Measurements from ENCODE around the gene CLPTM1.
"Not testable (repeated sequence)": the region's sequence is repeated elsewhere in the genome, so short reads cannot be mapped to it uniquely, and the experiment has no call there.

The CLPTM1 gene, protein sequence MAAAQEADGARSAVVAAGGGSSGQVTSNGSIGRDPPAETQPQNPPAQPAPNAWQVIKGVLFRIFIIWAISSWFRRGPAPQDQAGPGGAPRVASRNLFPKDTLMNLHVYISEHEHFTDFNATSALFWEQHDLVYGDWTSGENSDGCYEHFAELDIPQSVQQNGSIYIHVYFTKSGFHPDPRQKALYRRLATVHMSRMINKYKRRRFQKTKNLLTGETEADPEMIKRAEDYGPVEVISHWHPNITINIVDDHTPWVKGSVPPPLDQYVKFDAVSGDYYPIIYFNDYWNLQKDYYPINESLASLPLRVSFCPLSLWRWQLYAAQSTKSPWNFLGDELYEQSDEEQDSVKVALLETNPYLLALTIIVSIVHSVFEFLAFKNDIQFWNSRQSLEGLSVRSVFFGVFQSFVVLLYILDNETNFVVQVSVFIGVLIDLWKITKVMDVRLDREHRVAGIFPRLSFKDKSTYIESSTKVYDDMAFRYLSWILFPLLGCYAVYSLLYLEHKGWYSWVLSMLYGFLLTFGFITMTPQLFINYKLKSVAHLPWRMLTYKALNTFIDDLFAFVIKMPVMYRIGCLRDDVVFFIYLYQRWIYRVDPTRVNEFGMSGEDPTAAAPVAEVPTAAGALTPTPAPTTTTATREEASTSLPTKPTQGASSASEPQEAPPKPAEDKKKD

DNA sequence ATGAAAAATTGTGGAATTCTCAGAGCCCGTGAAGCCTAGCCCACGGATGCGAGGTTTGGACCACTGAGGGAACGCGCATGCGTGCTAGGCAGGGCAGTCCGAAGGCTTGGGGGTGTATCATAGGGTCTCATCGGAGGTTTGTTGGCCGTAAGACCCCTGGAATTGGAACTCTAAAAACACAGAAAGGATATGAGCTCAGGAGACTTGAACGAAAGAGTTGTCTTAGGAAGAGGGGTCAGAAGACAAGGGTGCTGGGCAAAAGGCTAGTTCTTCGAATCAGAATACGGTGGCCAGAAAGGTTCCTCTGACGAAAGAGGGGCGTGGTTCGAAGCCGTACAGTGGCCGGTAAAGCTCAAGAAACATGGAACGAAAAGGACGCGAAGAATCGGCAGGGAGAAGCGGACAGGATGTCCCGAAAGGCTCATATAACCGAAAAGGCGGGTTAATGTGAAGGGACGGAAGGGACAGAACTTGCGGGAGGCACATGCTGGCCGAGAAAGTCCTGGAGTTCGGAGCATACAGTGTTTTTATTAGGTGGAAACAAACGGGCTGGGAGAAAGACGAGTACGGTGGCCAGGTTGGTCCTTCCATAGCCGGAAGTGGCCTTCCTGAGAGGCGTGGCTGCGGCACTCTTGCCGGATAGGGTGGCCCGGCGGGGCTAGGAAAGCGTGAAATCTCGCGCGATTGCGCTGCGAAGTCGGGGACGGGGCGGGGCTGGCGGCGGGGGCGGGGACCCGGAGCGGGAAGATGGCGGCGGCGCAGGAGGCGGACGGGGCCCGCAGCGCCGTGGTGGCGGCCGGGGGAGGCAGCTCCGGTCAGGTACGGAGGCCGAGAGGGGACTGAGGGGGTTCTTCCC, at the start of gene CLPTM1:
Gene CLPTM1 (plus strand): TSS at position 732 of the 856 bp plus-strand sequence. CDS start 16 bp downstream, at position 748.
- peak; percentile 97 for DNase-seq (ENCODE audit: low read depth)

DNA sequence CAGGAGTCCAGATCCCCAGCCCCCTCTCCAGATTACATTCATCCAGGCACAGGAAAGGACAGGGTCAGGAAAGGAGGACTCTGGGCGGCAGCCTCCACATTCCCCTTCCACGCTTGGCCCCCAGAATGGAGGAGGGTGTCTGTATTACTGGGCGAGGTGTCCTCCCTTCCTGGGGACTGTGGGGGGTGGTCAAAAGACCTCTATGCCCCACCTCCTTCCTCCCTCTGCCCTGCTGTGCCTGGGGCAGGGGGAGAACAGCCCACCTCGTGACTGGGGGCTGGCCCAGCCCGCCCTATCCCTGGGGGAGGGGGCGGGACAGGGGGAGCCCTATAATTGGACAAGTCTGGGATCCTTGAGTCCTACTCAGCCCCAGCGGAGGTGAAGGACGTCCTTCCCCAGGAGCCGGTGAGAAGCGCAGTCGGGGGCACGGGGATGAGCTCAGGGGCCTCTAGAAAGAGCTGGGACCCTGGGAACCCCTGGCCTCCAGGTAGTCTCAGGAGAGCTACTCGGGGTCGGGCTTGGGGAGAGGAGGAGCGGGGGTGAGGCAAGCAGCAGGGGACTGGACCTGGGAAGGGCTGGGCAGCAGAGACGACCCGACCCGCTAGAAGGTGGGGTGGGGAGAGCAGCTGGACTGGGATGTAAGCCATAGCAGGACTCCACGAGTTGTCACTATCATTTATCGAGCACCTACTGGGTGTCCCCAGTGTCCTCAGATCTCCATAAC, 49.6 kb upstream of the CLPTM1 start, which contains the start of gene APOE:
Gene APOE (plus strand): TSS at position 360 of the 724 bp plus-strand sequence. CDS start 829 bp downstream, outside the sequence.
- DNase-seq (ENCODE audit: low read depth) = no peak

- DNase-seq (ENCODE audit: low read depth) = no peak
Observed at GRCh38 chr19:44907613-44908012, 47.6 kb upstream of the CLPTM1 start.

DNA sequence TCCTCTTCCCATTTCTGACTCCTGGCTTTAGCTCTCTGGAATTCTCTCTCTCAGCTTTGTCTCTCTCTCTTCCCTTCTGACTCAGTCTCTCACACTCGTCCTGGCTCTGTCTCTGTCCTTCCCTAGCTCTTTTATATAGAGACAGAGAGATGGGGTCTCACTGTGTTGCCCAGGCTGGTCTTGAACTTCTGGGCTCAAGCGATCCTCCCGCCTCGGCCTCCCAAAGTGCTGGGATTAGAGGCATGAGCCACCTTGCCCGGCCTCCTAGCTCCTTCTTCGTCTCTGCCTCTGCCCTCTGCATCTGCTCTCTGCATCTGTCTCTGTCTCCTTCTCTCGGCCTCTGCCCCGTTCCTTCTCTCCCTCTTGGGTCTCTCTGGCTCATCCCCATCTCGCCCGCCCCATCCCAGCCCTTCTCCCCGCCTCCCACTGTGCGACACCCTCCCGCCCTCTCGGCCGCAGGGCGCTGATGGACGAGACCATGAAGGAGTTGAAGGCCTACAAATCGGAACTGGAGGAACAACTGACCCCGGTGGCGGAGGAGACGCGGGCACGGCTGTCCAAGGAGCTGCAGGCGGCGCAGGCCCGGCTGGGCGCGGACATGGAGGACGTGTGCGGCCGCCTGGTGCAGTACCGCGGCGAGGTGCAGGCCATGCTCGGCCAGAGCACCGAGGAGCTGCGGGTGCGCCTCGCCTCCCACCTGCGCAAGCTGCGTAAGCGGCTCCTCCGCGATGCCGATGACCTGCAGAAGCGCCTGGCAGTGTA, 46.9 kb upstream of the CLPTM1 start:
- no peak for DNase-seq (ENCODE audit: low read depth)

- no peak for DNase-seq (ENCODE audit: low read depth)
Observed at GRCh38 chr19:44908836-44909261, 46.3 kb upstream of the CLPTM1 start.

GRCh38 chr19:44909775-44910174, 45.4 kb upstream of the CLPTM1 start:
- DNase-seq (ENCODE audit: low read depth) = no peak

DNA sequence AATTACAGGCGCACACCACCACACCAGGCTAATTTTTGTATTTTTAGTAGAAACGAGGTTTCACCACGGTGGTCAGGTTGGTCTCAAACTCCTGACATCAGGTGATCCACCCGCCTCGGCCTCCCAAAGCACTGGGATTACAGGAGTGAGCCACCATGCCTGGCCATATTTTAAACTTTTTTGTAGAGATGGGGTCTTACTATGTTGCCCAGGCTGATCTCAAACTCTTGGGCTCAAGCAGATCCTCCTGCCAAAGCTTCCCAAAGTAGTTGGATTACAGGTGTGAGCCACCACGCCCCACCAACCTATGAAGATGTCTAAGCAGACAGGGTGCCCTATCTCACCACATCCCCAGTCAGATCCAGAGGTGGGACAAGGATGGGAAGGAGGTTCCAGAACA, 43.3 kb upstream of the CLPTM1 start:
- DNase-seq (ENCODE audit: low read depth) = not testable (repeated sequence)

- no peak for DNase-seq (ENCODE audit: low read depth)
Observed at GRCh38 chr19:44912854-44913253, 42.3 kb upstream of the CLPTM1 start.

DNA sequence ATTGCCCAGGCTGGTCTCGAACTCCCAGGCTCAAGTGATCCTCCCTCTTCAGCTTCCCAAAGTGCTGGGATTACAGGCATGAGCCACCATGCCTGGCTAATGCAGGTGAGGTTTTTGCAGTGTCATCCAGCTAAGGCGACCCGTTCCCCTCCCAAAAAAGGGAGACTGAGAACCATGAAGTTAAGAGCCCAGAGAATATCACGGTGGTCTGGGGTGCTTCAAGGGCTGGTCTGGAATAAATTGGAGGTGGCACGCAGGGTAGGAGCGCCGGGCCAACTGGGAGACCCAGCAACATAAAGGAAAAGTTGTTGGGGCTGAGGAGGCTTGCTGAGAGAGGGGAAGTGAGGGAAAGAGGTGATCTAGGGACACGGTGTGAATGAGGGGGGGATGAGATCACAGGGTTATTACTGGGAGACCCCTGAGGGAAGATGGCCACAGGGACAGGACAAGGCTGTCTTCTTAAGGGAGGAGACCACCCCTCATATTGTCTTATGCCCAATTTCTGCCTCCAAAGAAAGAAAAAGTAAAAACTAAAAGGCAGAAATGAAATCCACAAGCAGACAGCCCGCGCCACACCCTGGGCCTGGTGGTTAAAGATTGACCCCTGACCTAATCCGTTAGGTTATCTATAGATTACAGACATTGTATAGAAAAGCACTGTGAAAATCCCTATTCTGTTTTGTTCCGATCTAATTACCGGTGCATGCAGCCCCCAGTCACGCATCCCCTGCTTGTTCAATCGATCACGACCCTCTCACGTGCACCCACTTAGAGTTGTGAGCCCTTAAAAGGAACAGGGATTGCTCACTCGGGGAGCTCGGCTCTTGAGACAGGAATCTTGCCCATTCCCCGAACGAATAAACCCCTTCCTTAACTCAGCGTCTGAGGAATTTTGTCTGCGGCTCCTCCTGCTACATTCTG, 41.4 kb upstream of the CLPTM1 start:
- not testable (repeated sequence) for DNase-seq (ENCODE audit: low read depth)

DNA sequence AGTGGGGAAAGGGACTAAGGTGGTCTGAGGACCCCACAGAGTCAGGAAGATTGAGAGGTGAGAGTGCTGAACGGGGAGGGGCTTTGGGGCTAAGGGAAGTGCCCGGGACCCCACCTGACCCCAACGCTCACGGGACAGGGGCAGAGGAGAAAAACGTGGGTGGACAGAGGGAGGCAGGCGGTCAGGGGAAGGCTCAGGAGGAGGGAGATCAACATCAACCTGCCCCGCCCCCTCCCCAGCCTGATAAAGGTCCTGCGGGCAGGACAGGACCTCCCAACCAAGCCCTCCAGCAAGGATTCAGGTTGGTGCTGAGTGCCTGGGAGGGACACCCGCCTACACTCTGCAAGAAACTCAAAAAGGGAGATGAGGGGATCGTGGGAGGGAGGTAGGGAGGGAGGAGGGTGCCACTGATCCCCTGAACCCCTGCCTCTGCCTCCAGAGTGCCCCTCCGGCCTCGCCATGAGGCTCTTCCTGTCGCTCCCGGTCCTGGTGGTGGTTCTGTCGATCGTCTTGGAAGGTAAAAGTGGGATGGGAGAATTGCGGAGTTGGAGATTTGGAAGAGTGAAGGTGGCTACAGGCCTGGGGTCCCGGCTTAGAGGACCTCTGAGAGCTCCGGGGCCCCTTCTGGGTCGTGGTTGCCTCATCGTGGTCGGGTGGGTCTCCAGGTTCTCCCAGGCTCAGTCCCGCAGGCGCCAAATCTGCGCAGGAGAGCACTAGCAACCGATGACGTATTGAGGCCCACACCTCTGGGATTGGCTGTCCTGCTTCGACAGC, 40.6 kb upstream of the CLPTM1 start, which contains the start of gene APOC1:
Gene APOC1 (plus strand): TSS at position 176 of the 774 bp plus-strand sequence. CDS start 284 bp downstream, at position 460.
- peak; percentile 80 for DNase-seq (ENCODE audit: low read depth)

GRCh38 chr19:44924243-44924725, 30.9 kb upstream of the CLPTM1 start:
- DNase-seq (ENCODE audit: low read depth) = no peak

DNA sequence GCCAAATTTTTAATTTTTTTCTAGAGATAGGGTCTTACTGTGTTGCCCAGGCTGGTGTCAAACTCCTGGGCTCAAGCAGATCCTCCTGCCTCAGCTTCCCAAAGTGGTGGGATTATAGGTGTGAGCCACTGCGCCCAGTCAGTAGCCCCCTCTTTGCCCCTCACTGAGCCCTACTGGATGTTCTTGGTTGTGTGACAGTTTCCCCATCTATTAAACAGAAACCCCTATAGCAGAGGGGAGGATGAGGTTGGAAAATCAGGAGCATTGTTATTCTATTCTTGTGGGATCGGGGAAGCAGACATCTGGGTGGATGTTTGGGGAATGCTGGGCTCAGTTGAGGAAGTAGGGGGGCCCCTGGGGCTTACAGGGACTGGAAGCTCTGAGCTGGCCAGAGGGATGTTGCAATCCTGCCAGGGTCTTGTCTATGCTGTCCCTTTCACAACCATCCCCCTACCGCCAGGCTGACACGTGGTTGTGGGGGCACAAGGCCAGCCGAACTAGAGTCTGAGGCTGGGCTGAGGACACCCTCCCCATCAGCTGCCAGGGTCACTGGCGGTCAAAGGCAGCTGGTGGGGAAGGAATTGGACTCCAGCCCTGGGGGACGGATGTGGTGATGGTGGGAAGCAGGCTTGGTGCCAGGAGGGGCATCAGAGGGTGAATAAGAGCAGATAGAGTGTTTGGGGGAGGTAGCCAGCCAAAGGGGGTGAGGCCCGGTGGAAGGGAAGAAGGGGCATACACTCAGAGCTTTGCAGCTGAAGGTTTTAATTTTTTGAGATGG, 29.9 kb upstream of the CLPTM1 start:
- peak; percentile 72 for DNase-seq (ENCODE audit: low read depth)

DNA sequence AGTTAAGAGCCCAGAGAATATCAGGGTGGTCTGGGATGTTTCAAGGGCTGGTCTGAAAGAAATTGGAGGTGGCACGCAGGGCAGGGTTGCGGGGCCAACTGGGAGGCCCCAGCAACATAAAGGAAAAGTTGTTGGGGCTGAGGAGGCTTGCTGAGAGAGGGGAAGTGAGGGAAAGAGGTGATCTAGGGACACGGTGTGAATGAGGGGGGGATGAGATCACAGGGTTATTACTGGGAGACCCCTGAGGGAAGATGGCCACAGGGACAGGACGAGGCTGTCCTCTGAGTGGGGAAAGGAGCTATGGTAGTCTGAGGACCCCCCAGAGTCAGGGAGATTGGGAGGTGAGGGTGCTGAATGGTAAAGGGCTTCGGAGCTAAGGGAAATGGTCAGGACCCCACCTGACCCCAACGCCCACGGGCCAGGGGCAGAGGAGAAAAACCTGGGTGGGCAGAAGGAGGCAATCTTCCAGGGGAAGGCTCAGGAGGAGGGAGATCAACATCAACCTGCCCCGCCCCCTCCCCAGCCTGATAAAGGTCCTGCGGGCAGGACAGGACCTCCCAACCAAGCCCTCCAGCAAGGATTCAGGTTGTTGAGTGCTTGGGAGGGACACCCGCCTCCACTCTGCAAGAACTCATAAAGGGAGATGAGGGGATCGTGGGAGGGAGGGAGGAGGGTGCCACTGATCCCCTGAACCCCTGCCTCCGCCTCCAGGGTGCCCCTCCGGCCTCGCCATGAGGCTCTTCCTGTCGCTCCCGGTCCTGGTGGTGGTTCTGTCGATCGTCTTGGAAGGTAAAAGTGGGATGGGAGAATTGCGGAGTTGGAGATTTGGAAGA, 28.7 kb upstream of the CLPTM1 start:
- not testable (repeated sequence) for DNase-seq (ENCODE audit: low read depth)

- DNase-seq (ENCODE audit: low read depth) = peak; percentile 67
Observed at GRCh38 chr19:44927746-44928145, 27.4 kb upstream of the CLPTM1 start.

DNA sequence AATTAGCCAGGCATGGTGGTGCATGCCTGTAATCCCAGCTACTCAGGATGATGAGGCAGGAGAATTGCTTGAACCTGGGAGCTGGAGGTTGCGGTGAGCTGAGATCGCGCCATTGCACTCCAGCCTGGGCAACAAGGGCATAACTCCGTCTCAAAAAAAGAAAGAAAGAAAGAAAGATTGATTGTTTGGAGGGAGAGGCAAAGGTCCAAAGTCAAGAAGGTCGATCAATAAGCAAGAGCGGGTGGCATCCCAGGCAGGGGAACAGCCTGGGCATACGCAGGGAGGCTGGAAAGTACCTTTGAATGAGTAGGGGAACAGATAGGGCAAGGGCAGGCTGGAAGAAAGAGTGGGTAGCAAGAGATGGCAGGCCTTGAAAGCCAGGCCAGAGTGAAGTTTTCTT, 25.1 kb upstream of the CLPTM1 start:
- DNase-seq (ENCODE audit: low read depth) = no peak

GRCh38 chr19:44931541-44931940, 23.6 kb upstream of the CLPTM1 start:
- no peak for DNase-seq (ENCODE audit: low read depth)

DNA sequence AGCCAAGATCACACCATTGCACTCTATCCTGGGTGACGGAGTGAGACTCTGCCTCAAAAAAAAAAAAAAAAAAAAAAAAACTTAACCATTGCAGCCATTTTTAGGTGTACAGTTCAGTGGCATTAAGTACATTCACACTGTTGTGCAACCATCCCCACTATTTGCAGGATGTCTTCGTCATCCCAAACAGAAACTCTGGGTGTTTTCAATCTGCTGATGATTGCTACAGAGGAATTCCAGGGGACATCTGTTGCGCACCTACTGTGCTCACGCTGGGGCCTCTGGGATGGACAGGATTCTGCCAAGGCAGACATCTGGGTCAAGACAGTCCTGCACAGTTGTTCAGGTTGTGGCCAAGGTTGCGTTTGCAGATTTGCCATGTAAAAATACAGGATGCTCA, 15.5 kb upstream of the CLPTM1 start:
- DNase-seq (ENCODE audit: low read depth) = no peak
